NCI-H510A (cell line): ENCODE results near the gene C1orf116.
A peak's percentile ranks its signal among the peaks of the same experiment; 100 is the strongest.

Source experiments
- DNase-seq: peaks from one replicate; lab custom pipeline; 2025; lab: John Stamatoyannopoulos, UW

C1orf116 gene

DNA sequence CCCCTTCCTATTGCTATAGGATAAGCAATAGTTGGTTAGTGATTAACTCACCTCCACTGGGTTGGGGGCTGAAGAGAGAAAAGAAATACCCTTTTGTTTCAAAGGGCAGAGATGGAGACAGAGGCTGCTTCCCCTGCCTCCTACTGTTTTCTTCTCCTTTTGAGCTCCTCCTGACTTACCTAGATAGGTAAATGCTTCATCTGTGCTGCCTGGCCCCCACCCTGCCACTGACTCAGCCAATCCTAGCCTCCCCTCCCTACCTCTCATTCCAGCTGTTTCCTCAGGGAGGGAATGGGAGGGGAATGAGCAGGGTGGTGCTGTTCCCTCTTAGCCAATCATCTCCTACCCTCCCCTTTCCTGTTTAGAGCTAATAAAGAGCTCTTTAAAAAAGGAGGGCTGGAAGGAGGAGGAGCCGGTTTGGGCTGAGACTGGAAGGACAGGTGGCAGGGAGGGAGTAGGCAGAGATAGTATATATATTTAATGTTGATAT is at the start of gene C1orf116:
Gene C1orf116, minus strand, starts transcription at position 229 of the 490 bp plus-strand sequence. CDS start 5,158 bp downstream, outside the sequence.
- peak; percentile 88 for DNase-seq

DNA sequence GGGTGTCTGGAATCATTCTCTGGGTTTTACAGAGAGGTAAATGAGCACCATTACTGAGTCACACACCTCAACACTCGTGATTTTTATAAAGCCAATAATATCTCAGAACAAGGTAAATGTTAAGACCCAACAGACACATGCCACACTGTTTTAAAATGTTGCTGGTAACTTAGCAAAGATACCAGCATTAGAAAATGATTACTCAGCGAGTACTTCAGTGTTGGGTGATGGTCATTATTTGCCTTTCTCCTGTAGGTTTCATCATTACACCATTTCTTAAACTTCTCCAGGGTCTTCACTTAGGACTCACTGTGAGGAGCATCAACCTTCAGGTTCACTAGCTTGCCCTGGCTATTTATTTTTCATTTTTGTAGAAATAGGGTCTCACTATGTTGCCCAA is 49.2 kb upstream of the C1orf116 start:
- no peak for DNase-seq

GRCh38 chr1:207081088-207081487 is 48.5 kb upstream of the C1orf116 start:
- DNase-seq: no peak

DNA sequence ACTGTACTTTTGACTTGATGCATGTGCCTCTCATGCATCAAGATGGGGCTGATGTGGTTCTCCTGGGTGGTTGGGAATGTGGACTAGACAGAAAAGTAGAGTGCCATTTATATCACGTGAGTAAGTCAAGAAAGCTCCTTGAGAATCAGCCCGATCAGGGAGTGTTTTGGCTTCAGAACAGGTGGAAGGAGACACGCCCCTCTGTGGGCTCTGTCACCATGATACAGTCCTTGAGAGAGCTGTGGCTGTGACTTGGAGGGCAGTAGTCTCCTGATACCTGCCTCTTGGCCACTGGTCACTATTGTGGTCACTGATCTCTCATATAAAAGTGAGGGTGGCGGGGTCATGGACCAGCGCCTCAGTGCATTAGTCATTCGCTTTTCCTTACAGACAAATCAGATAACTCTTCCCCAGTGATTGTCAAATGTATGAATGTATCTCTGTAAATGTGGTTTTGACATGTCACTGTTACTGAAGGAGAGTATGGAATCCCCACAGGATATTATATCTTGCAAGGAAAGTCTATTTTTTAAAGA is 47.2 kb upstream of the C1orf116 start:
- DNase-seq: no peak

DNA sequence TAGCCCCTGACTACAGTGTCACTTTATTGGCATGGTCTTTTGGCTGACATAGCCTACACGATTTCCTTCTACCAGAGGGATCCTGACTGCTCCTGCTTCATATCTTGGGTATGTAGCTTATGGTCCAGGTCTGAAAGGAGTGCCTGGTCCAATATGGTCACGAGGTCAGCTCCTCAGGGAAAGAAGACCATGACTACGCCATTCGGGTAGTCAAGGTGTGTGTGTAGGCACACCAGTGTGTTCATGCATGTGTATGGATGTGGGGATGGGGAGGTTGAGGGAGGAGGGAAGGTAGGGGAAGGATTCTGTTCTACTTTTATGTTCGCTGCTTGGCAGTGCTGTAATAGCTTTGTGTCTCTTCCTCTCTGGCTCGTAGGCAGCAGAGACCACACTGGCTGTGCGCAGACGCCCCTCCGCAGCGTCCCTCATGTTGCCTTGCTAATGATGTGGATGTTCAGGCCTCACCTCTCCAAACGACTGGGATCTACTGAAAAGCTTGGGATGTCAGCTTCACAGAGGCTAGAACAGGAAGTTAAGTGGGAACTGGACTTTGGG is 46.1 kb upstream of the C1orf116 start:
- no peak for DNase-seq

DNA sequence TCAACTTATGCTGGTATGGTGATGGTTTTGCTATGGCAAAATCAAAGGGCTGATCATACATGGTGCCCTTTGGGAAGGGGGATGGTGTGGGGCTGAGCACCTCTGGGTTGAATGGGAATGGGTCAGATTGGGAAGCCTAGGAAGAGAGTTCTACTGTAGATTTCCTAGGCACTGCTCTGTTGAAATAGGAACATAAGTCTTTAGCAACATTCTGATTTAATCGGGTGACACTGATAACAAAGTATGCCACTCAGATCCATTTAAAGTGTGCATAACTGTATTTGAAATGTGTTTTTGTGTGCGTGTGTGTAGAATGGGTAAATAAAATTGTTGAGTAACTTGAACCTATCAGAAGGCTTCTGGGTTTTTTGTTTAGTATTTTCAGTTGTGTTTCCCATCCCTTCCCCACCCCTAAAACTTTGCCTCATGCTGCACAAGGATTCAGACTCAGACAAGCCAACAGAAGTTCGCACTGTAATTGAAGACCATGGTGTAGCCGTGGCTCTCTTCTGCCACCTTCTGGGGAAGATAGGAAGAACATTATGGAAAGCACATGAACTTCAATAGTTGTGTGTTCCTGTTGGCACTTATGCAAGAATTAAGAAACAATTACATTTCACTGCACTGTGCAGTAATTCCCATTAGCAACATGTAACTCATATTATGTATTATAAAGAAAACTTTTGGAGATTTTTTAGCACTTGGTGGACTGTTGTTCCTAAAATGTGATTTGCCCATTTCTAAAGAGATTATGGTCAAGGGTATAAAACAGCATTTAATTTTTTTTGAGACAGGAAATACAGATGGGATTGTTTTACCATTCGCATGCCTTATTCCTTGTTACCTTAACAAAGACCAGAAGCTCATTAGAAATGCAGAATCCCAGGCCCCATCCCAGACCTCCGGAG is 45.2 kb upstream of the C1orf116 start:
- no peak for DNase-seq

GRCh38 chr1:207077012-207077411 is 44.5 kb upstream of the C1orf116 start:
- no peak for DNase-seq

- no peak for DNase-seq
Observed at GRCh38 chr1:207076181-207076955, 43.8 kb upstream of the C1orf116 start.

GRCh38 chr1:207073906-207074820 is 41.6 kb upstream of the C1orf116 start:
- no peak for DNase-seq

DNA sequence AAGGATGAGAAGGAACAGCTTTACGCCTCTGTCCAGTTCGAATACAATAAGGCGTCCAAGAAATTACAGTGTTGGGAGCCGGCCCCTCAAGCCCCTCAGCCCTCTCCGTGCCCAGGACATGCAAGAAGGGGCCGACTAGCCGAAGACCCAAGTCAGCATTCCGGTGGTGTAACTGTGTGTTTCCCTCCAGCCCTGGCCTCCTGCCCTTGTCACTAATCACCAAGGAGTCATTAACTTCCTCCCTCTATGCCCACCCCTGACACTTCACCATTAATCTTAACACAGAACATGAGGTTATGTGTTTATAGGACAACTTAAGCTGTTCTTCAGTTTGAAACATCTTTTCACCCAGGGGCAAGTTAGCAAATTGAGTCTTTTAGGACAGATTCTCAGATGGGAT is 39.7 kb upstream of the C1orf116 start:
- DNase-seq: no peak

GRCh38 chr1:207071426-207071825 is 38.9 kb upstream of the C1orf116 start:
- no peak for DNase-seq

GRCh38 chr1:207070811-207071210 is 38.3 kb upstream of the C1orf116 start:
- no peak for DNase-seq

GRCh38 chr1:207069858-207070506 is 37.4 kb upstream of the C1orf116 start:
- DNase-seq: no peak

GRCh38 chr1:207069061-207069460 is 36.5 kb upstream of the C1orf116 start:
- no peak for DNase-seq

DNA sequence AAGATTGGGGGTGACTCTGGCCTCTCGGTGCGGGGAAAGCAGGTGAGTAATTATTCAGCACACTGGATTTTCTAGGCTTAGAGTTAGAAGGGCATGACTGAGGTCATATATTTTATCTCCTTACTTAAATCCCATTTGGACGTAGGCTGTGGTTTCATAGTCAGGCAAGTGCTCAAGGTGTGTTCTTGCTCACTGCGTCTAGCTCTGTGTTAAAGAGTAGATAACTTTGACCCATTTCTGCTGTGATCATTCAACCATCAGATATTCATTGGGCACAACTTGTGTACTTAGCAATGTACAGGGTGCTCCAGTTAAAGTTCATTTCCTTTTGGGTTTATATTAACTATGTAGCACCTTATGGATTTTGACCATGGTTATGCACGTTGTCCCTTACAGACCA is 35.1 kb upstream of the C1orf116 start:
- DNase-seq: no peak

DNA sequence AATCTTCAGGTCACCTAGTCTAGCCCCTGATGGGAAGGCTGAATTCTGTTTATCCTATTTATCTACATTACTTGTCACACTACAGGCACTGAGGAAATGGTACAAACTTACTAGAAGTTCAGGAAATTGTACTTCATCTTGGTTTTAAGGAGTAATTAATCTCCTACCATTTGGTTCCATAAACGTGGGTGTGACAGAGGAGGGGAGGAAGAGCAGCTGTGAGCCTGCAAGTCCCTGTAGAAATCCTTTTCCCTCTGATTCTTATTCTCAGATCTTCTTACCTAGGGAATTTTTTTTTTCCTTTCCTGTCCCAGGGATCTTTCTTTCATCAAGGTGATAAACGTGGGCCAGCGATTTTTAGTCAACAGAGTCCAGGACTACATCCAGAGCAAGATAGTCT is 34.6 kb upstream of the C1orf116 start:
- no peak for DNase-seq

- DNase-seq: no peak
Observed at GRCh38 chr1:207064561-207064960, 32.0 kb upstream of the C1orf116 start.

GRCh38 chr1:207063014-207063413 is 30.5 kb upstream of the C1orf116 start:
- DNase-seq: no peak

GRCh38 chr1:207062058-207062457 is 29.5 kb upstream of the C1orf116 start:
- no peak for DNase-seq

DNA sequence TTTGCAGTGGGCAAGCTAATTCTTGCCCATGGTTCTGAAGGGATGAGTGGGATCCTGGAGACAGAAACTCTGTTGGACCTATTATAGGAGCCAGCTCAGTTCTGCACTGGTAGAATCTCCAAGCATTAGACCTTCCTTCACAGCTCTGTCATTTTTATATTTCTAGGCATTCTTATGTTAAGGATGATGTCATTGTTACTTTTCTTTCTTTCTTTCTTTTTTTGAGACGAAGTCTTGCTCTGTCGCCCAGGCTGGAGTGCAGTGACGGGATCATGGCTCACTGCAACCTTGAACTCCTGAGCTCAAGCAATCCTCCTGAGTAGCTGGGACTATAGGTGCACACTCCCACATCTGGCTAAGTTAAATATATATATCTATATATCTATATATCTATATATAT is 28.0 kb upstream of the C1orf116 start:
- DNase-seq: no peak

GRCh38 chr1:207059881-207060280 is 27.3 kb upstream of the C1orf116 start:
- DNase-seq: no peak
